H1 (cell line): ENCODE data around the gene GABRR3. TPM values are rescaled to one million over a fixed set of nuclear protein-coding genes. Genes with fewer than 3 reads are reported as not detected.

Experiments used
- CTCF ChIA-PET: fragments of 300-600 bp; sonication (Branson Sonifier 250); formaldehyde crosslinking; loops from one replicate; lab custom pipeline; 2021; ENCODE audit not compliant: partially characterized antibody; lab: Charles Lee
- POLR2A ChIA-PET: fragments of 300-600 bp; sonication (Branson Sonifier 250); formaldehyde crosslinking; loops from one replicate; lab custom pipeline; 2021; ENCODE audit warnings: inconsistent platforms; ENCODE audit not compliant: partially characterized antibody; lab: Charles Lee
- DNase-seq, 2 experiments: peaks; one replicate each; pipeline versions ENCODE4 v3.0.0 to v3.0.0-alpha.2; 2010 to 2022; ENCODE audit warnings: low spot score in 2 of 2, low read depth in 1 of 2, mixed read lengths in 1 of 2
- FAIRE-seq: peaks from 2 replicates; lab custom pipeline; 2011; peaks lifted over from hg19 to GRCh38; lab: Jason Lieb, UNC
- H2AFZ ChIP-seq: 2 replicates; pipeline ENCODE4 v1.8.1; 2012; ENCODE audit warnings: low read length, inconsistent platforms
- H2AK5ac ChIP-seq: 2 replicates; pipeline ENCODE4 v1.6.1; 2013; ENCODE audit warnings: low read depth, low read length
- H2BK120ac ChIP-seq: replicated peaks from 2 replicates; pipeline ENCODE3; 2013; ENCODE audit warnings: low read depth, low read length, inconsistent platforms
- H2BK12ac ChIP-seq: 2 replicates; pipeline ENCODE4 v1.6.1; 2013; ENCODE audit warnings: low read depth, low read length
- H2BK15ac ChIP-seq: 2 replicates; pipeline ENCODE4 v1.6.1; 2013; ENCODE audit warnings: low read length
- H2BK20ac ChIP-seq: 2 replicates; pipeline ENCODE4 v1.6.1; 2013; ENCODE audit warnings: low read length
- H2BK5ac ChIP-seq: 2 replicates; pipeline ENCODE4 v1.6.1; 2013; ENCODE audit warnings: low read depth, low read length
- H3K14ac ChIP-seq: 2 replicates; pipeline ENCODE4 v1.6.1; 2013; ENCODE audit warnings: inconsistent platforms; ENCODE audit not compliant: insufficient read length
- H3K18ac ChIP-seq: 2 replicates; pipeline ENCODE4 v1.6.1; 2013; ENCODE audit warnings: low read length; ENCODE audit errors: extremely low read depth
- H3K23ac ChIP-seq: 2 replicates; pipeline ENCODE4 v1.6.1; 2013; ENCODE audit warnings: inconsistent platforms; ENCODE audit not compliant: insufficient read length
- H3K23me2 ChIP-seq: 2 replicates; pipeline ENCODE4 v1.6.1; 2013; ENCODE audit warnings: low read depth, low read length
- H3K27ac ChIP-seq: 2 replicates; pipeline ENCODE4 v1.6.1; 2011; ENCODE audit warnings: low read depth, low read length, inconsistent platforms
- H3K27me3 ChIP-seq, 4 experiments: replicated peaks in 1 of 4; 1 replicate in 1 of 4; 2 replicates in 3 of 4; pipeline versions ENCODE4 v1.6.1 to v1.8.1; 2011 to 2013; ENCODE audit warnings: low read length in 3 of 4, mild to moderate bottlenecking in 3 of 4, inconsistent platforms in 2 of 4, mixed read lengths in 2 of 4, moderate library complexity in 1 of 4; ENCODE audit not compliant: control insufficient read depth in 3 of 4, insufficient read depth in 3 of 4; ENCODE audit errors: extremely low read depth in 1 of 4
- H3K36me3 ChIP-seq, 4 experiments: 2 replicates each; pipeline versions ENCODE4 v1.6.1 to v1.8.1; 2011 to 2013; ENCODE audit warnings: mild to moderate bottlenecking in 4 of 4, low read length in 3 of 4, moderate library complexity in 2 of 4, control low read depth in 1 of 4, inconsistent platforms in 1 of 4; ENCODE audit not compliant: insufficient read depth in 4 of 4, control insufficient read depth in 2 of 4
- H3K4ac ChIP-seq: replicated peaks from 2 replicates; pipeline ENCODE3; 2013; ENCODE audit warnings: low read length, low read depth, mixed read lengths, inconsistent platforms; ENCODE audit not compliant: insufficient read length
- H3K4me1 ChIP-seq, 4 experiments: replicated peaks in 1 of 4; 1 replicate in 1 of 4; 2 replicates in 3 of 4; pipeline versions ENCODE4 v1.6.1 to v1.8.1; 2011 to 2013; ENCODE audit warnings: low read length in 3 of 4, inconsistent platforms in 2 of 4, mixed read lengths in 1 of 4; ENCODE audit not compliant: insufficient read depth in 4 of 4, control insufficient read depth in 3 of 4
- H3K4me2 ChIP-seq, 2 experiments: 2 replicates each; pipeline versions ENCODE4 v1.6.1 to v1.8.1; 2011 to 2013; ENCODE audit warnings: low read depth in 2 of 2, low read length in 2 of 2, control low read depth in 1 of 2, inconsistent platforms in 1 of 2, mild to moderate bottlenecking in 1 of 2; ENCODE audit not compliant: insufficient read depth in 1 of 2
- H3K4me3 ChIP-seq, 4 experiments: fragments of 200-600, 300-600 bp in 1 of 4; sonication (generic), shearing (Covaris generic), sonication (Bioruptor Twin) in 1 of 4; 2 replicates each; pipeline versions ENCODE4 v1.5.1 to v1.8.1; 2011 to 2016; ENCODE audit warnings: low read length in 4 of 4, low read depth in 3 of 4, control low read depth in 2 of 4, inconsistent platforms in 2 of 4, mild to moderate bottlenecking in 2 of 4, mixed read lengths in 1 of 4, moderate library complexity in 1 of 4; ENCODE audit not compliant: insufficient read depth in 2 of 4; ENCODE audit errors: extremely low read depth in 1 of 4
- H3K56ac ChIP-seq: replicated peaks from 2 replicates; pipeline ENCODE3; 2013; ENCODE audit warnings: low read depth, mild to moderate bottlenecking, mixed read lengths, low read length, inconsistent platforms; ENCODE audit not compliant: insufficient read length
- H3K79me1 ChIP-seq: 2 replicates; pipeline ENCODE4 v1.6.1; 2013; ENCODE audit warnings: low read depth, low read length, control low read depth
- H3K79me2 ChIP-seq, 2 experiments: 2 replicates each; pipeline versions ENCODE4 v1.6.1 to v1.8.1; 2012 to 2013; ENCODE audit warnings: low read length in 2 of 2, mild to moderate bottlenecking in 2 of 2, inconsistent platforms in 1 of 2; ENCODE audit not compliant: insufficient read depth in 2 of 2, control insufficient read depth in 1 of 2
- H3K9ac ChIP-seq, 4 experiments: replicated peaks in 1 of 4; 1 replicate in 1 of 4; 2 replicates in 3 of 4; pipeline versions ENCODE4 v1.6.1 to v1.8.1; 2011 to 2013; ENCODE audit warnings: low read depth in 3 of 4, low read length in 3 of 4, control low read depth in 2 of 4, mild to moderate bottlenecking in 2 of 4, moderate library complexity in 2 of 4, inconsistent platforms in 1 of 4; ENCODE audit errors: extremely low read depth in 1 of 4
- H3K9me3 ChIP-seq, 2 experiments: 2 replicates each; pipeline versions ENCODE4 v1.6.1 to v1.8.1; 2012 to 2013; ENCODE audit warnings: mild to moderate bottlenecking in 2 of 2, moderate library complexity in 2 of 2, control low read depth in 1 of 2, inconsistent platforms in 1 of 2, low read depth in 1 of 2, low read length in 1 of 2, mixed read lengths in 1 of 2; ENCODE audit not compliant: insufficient read depth in 2 of 2
- H4K20me1 ChIP-seq, 2 experiments: replicated peaks in 1 of 2; 2 replicates each; pipeline versions ENCODE3 to v1.8.1; 2011 to 2013; ENCODE audit warnings: inconsistent platforms in 2 of 2, low read length in 2 of 2, mild to moderate bottlenecking in 1 of 2; ENCODE audit not compliant: insufficient read depth in 2 of 2, control insufficient read depth in 1 of 2
- H4K5ac ChIP-seq: 2 replicates; pipeline ENCODE4 v1.6.1; 2013; ENCODE audit warnings: low read length, low read depth, mixed read lengths, inconsistent platforms; ENCODE audit not compliant: insufficient read length
- H4K8ac ChIP-seq: 2 replicates; pipeline ENCODE4 v1.8.0; 2013; ENCODE audit warnings: mild to moderate bottlenecking, moderate library complexity, low read length, inconsistent platforms; ENCODE audit not compliant: insufficient read depth; ENCODE audit errors: extremely low read depth
- H4K91ac ChIP-seq: replicated peaks from 2 replicates; pipeline ENCODE3; 2013; ENCODE audit warnings: low read length, mixed read lengths, inconsistent platforms; ENCODE audit not compliant: insufficient read length
- KDM1A ChIP-seq: fragments of 200-600, 300-600 bp; sonication (generic); IDR thresholded peaks from 2 replicates; pipeline ENCODE4 v1.7.1; 2016; ENCODE audit warnings: mild to moderate bottlenecking, low read length, borderline replicate concordance
- WGBS, 2 experiments: shearing (Covaris generic) in 1 of 2; methylation state at CpG; one replicate each; pipeline versions ENCODE4 v1.1.6 to v1.1.7; 2013 to 2015; ENCODE audit warnings: low lambda C conversion rate in 2 of 2, mixed read lengths in 2 of 2, inconsistent platforms in 1 of 2, low coverage in 1 of 2, missing lambda C conversion rate in 1 of 2; ENCODE audit not compliant: insufficient replicate concordance in 2 of 2, insufficient coverage in 1 of 2, insufficient read length in 1 of 2; ENCODE audit errors: extremely low coverage in 1 of 2, missing lambda C conversion rate in 1 of 2; 5-methylcytosine and 5-hydroxymethylcytosine counted together
- polyA plus RNA-seq, 7 experiments: library from polyadenylated mRNA; depleted of rRNA in 3 of 7; stranded (reverse) in 5 of 7; unstranded in 2 of 7; fragments of >200 nt in 5 of 7; fragments of 200-250 nt in 2 of 7; gene quantifications; 1 replicate in 5 of 7; 2 replicates in 1 of 7; 4 replicates in 1 of 7; pipeline versions ENCODE4 v1.2.1 to v1.2.3, GENCODE V29; 2011 to 2013; ENCODE audit warnings: missing spikeins in 2 of 7, mixed read lengths in 2 of 7
- total RNA-seq: library from RNA; stranded (reverse); fragmentation: NEBNext Ultra II Directional; extraction: Animal tissue kit (Norgen Biotek cat#: 25700); gene quantifications from 2 replicates; pipeline ENCODE4 v1.2.1, GENCODE V29; 2021
- TF ChIP-seq, protein P1 (sequence below): IDR thresholded peaks from 2 replicates; pipeline ENCODE4 v1.6.1; 2012; ENCODE audit warnings: inconsistent platforms
- TF ChIP-seq, protein P2 (sequence below): IDR thresholded peaks from 2 replicates; pipeline ENCODE4 v1.6.1; 2011; ENCODE audit warnings: low read depth, mild to moderate bottlenecking, low read length; ENCODE audit not compliant: insufficient read depth

GABRR3 gene
- total and polyA plus RNA-seq, 2 of the 8 experiments (the other 6 are each of a cell fraction or from before 2014, with no cell fraction given), result not detected

DNA sequence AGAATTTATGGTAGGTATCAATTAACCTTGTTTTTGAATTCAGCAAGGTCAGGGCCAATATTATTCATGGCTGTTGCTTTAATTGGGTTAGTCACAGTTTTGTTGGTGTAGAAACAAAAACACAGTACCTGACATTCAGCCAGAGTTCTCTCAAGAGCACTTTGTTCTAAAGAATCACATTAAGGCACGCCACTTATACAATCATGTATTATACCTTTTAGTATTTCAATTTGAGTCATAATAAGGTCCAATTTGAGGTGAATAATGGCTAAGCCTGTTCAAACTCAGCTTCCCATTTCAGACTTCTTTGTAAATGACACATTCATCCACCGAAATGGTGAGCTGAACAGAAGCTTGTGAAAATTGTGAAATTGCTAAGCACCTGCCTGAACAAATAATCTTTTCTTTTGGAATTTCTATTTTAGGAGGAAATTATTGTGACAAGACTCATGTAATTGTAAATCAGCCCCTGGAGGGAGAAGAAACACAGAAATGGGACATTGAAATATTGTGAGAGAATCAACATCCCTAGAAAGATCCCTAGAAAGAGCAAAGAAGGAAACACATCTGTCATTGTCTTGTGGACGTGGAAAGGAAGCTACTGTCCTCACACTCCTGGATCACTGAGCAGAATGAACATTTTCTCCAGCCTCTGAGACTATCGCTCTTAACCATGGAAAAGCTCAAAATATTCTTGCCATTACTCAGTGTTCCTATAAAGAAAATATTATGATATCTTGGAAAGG lies 92.1 kb downstream of the GABRR3 start:
- DNase-seq, result no peak
- H3K27me3 ChIP-seq, result no peaks in the 10 kb centered on the region
- H4K8ac ChIP-seq, result no peak overlapping the region
- no peak overlapping the region for H3K14ac ChIP-seq
- H4K20me1 ChIP-seq, result no peaks in the 10 kb centered on the region
- 88% methylated on average over 4 of the region's 4 CpGs; no CpG with 5 or more reads in 1 of the 2 experiments for WGBS, 2 experiments
- H3K27ac ChIP-seq, result no peak overlapping the region
- H3K4me1 ChIP-seq, result no peaks in the 10 kb centered on the region
- H2BK20ac ChIP-seq, result no peak overlapping the region
- ChIA-PET POLR2A (no interaction called here), CTCF (interaction anchor here (1.2 to 4.2 kb wide), 3 partner anchors 10 to 148 kb away, joined by 3 to 27 read pairs (median 3); partner anchors contain the start of gene RIOX2)
- H3K36me3 ChIP-seq, result peaks cover 0 to 30% (median 3%) of the 10 kb centered on the region in 4 experiments; a peak in 5 of 8 replicates
- H3K18ac ChIP-seq, result no peak overlapping the region
- no peak overlapping the region for H2BK12ac ChIP-seq
- H3K79me2 ChIP-seq, result no peaks in the 10 kb centered on the region
- H4K5ac ChIP-seq, result no peak overlapping the region
- H3K4me3 ChIP-seq, result no peak overlapping the region
- H3K9ac ChIP-seq, result no peak overlapping the region
- no peak overlapping the region for H2BK120ac ChIP-seq
- no peak overlapping the region for H3K23ac ChIP-seq
- no peak overlapping the region for H3K4me2 ChIP-seq
- H3K4ac ChIP-seq, result no peak overlapping the region
- H2BK5ac ChIP-seq, result no peak overlapping the region
- no peaks in the 10 kb centered on the region for H3K79me1 ChIP-seq
- no peak overlapping the region for H2BK15ac ChIP-seq
- no peak overlapping the region for H4K91ac ChIP-seq
- no peaks in the 10 kb centered on the region; the same call in 1 of the 2 replicates for H3K23me2 ChIP-seq
- TF ChIP-seq, protein P1, sequence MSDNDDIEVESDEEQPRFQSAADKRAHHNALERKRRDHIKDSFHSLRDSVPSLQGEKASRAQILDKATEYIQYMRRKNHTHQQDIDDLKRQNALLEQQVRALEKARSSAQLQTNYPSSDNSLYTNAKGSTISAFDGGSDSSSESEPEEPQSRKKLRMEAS, result no peak
- TF ChIP-seq KDM1A, result no peak
- TF ChIP-seq, protein P2, sequence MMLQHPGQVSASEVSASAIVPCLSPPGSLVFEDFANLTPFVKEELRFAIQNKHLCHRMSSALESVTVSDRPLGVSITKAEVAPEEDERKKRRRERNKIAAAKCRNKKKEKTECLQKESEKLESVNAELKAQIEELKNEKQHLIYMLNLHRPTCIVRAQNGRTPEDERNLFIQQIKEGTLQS, result no peak
- no peak overlapping the region for H2AK5ac ChIP-seq
- H2AFZ ChIP-seq, result no peak overlapping the region
- no peaks in the 10 kb centered on the region for H3K9me3 ChIP-seq
- FAIRE-seq, result no peak
- no peak overlapping the region for H3K56ac ChIP-seq
